GM19467 (cell line): ENCODE data around the gene NIPSNAP3A.

Experiments
- ATAC-seq: cut with Tn5 transposase; IDR thresholded peaks from one replicate; pipeline ENCODE4 v1.9.1; 2021; ENCODE audit warnings: mild to moderate bottlenecking, moderate library complexity; ENCODE audit not compliant: unreplicated experiment

The NIPSNAP3A gene

DNA sequence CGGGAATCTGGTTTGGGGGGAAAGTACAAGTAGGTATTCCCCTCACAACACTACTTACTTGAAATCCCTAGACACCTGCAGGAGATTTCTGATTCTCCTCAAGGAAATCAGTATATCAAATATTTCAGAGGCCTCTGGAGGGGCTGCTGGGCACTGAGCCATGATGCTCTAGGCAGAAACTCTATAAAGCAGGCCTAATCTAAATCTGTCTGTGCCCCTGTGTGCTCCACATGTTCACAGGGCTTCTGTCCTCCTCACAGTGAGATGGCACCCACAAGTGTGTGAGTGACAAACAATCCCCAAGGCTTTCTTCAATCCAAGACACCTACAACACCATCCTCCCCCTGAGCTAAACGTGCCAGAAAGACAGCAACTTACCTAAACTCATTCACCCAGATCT, 55.4 kb downstream of the NIPSNAP3A start:
- no peak for ATAC-seq

DNA sequence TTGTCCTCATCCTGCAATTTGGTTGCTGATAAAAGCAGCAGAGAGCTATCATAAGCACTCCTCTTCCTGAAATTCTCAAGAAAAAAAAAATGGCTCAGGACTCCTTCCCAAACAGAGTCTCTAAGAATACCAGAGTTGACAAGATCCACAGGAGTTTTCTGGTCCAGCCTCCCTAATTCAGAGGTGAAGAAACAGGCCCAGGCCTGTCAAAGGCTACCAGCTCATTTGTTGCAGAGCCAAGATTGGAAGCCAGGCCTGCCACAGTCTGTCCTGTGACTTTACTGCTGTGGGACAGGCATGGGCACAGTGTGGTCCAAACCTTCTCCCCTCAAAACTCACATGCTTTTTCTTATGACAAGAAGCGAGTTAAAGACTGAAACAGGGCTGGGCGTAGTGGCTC, 58.0 kb downstream of the NIPSNAP3A start:
- no peak for ATAC-seq

DNA sequence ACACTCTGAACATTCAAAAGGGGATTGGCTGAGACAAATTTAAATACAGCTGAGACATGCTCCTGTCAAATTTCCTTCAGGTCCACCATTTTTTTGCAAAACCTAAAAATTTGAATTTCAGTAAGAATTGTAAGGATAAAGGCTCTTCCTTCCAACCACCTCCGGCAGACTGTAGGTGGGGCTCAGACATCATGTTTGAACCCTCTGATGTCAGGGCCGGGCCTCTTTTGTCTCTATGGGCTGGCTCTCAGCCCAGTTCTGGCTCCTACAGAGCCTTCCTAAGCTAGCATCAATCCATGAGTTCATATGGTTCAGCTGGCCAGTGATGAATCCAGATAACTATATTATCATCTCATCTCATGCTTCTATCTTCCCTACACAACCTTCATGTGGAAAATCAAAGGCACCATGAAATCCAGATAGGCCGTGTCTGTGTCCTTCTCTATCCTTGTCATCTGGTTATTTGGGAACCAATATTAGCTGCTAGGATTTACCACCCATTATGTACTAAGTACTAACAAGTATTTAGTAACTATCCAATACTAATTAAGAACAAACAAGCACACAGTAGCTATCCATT, 60.6 kb downstream of the NIPSNAP3A start:
- no peak for ATAC-seq
